Subcutaneous preadipocyte (primary cell): ENCODE results near the gene ZDHHC18. TPM values are rescaled to one million over a fixed set of nuclear protein-coding genes. Genes with fewer than 3 reads are reported as not detected.

ENCODE experiments used
- small RNA-seq: library from RNA; depleted of rRNA; stranded (forward); fragments of <200 nt; gene quantifications from one replicate; pipeline ENCODE3, GENCODE V24; 2012
- total RNA-seq: library from RNA; depleted of rRNA; stranded (reverse); fragments of >200 nt; gene quantifications from 2 replicates; pipeline ENCODE4 v1.2.3, GENCODE V29; 2012

Gene ZDHHC18, protein sequence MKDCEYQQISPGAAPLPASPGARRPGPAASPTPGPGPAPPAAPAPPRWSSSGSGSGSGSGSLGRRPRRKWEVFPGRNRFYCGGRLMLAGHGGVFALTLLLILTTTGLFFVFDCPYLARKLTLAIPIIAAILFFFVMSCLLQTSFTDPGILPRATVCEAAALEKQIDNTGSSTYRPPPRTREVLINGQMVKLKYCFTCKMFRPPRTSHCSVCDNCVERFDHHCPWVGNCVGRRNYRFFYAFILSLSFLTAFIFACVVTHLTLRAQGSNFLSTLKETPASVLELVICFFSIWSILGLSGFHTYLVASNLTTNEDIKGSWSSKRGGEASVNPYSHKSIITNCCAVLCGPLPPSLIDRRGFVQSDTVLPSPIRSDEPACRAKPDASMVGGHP
- total RNA-seq, result 8.8 and 12.1 TPM in 2 replicates

DNA sequence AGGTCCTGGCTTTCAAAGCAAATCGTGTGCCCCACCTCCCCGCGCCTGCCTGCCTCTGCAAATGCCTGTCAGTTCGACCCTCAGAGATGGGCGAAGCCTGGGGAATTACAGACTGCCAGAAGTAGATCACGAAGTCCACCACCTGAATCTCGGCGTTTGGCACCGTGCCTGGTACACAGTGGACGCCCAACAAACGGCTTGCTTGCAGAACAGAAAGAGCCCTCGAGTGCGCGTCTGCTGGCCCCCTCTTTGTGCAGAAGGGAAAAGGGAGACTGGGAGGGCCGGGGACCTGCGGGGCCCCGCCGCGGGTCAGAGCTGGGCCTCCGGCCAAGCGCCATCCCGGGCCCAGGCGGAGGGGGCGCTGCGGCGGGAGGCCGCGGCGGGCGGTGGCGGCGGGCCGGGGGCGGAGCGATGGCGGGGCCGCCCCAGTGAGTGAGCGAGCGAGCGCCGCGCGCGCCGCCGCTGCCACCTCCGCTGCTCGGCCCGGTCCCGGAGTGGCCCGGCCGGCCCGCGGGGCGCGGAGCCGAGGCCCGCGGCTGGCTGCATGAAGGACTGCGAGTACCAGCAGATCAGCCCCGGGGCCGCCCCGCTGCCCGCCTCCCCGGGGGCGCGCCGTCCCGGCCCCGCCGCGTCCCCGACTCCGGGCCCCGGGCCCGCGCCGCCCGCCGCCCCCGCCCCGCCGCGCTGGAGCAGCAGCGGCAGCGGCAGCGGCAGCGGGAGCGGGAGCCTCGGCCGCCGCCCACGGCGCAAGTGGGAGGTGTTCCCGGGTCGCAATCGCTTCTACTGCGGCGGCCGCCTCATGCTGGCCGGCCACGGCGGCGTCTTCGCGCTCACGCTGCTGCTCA is at the start of gene ZDHHC18:
ZDHHC18 (plus strand) TSS at position 428 of the 845 bp plus-strand sequence; CDS start at position 545, 117 bp downstream.

DNA sequence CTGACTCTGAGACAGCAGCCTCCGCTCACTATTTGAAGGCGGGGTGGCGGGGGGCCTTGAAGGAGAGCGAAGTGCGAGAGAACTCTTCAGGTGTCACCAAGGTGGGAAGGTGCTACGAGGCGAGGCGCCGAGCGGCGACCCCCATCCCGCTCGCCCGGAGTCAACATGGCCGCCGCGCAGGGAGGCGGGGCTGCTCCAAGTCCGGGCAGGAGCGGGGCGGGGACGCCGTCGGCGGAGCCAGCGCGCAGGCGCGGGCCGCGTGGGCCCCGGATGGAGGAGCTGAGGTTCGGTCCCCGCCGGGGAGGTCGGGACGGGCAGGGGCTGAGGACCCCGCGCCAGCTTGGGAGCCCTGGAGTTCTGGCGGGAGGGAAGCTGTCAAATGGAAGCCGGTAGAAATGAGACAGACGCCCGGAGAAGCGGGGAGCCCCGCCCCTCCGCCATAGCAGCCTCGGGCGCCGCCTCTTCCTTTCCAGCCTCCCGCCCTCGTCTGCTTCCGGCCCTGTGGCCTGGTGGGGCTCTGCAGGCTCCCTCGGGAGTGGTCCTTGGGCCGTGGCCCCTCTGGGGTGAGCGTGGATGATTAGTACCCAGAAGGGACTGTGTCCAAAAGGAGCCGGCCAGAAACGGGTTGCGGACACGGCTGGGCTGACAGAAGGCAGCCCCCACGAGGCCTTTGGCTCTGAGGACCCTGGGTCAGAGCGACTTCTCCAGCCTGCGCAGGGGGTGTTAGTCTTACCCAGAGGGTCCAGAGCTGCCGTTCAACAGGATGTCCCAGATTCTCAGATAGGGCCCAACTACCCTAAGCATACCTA is 38.6 kb upstream of the ZDHHC18 start, which contains the start of gene PIGV:
PIGV (plus strand) TSS at position 245 of the 809 bp plus-strand sequence. CDS start 2,866 bp downstream, outside the sequence.

DNA sequence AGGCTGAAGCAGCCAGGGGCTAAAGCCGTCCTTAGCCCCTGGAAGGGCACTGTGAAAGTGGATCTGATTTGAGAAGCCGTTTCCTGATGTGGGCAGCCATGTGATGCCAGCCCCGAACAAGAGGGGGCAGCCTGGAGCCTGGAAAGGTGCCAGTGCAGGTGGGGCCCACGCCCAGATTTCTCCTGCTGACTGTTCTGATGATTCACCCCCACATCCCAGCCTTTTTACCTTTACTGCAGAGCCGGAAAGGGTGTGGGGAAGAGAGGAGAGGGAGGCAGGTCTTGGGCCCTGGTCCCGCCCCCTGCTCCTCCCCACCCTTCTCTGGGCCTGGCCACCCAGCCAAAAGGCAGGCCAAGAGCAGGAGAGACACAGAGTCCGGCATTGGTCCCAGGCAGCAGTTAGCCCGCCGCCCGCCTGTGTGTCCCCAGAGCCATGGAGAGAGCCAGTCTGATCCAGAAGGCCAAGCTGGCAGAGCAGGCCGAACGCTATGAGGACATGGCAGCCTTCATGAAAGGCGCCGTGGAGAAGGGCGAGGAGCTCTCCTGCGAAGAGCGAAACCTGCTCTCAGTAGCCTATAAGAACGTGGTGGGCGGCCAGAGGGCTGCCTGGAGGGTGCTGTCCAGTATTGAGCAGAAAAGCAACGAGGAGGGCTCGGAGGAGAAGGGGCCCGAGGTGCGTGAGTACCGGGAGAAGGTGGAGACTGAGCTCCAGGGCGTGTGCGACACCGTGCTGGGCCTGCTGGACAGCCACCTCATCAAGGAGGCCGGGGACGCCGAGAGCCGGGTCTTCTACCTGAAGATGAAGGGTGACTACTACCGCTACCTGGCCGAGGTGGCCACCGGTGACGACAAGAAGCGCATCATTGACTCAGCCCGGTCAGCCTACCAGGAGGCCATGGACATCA is 36.5 kb downstream of the ZDHHC18 start, which contains the start of gene SFN:
SFN (plus strand) TSS at position 369 of the 904 bp plus-strand sequence; CDS start at position 433, 64 bp downstream.

DNA sequence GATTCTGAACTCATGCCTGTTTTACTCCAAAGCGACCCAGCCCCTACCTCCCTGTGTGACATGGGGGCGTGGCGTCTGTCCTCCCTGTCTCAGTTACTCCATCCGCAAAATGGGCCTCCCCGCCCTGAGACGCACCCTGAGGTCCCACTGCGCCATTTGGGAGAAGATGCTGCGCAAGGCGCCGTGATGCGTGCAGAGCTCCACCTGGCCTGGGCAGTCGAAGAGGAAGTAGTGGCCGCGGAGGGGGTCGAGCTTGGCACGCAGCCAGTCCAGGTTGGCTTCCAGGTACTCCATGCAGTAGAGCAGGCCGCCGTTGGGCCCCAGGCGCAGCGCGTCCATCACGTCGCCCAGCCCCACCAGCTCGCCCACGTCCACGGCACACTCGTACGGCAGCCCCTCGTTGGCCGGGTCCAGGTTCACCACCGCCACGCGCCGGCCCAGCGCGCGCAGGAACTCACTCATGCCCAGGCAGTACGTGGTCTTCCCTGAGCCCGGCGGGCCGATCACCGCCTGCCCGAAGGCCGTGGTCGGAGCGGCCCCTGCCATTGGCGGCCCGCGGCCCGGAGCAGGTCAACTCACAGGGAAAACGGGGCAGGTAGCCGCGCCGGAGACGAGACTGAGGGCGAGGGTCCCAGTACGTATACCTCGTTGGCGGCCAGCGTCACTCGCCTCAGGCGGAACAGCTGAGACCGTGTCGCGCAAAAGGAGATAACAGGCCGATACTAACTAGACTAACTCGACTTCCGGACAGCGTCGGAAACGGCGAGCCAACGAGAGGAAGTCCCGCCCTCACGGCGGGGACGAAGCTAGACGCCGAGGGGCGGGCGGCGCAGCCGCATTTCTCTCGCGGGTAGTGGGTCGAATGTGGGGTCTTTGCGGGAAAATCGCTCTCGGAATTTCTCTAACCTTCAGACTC is 63.3 kb downstream of the ZDHHC18 start, which contains the start of gene GPN2:
GPN2 (minus strand) TSS at position 733 of the 916 bp plus-strand sequence; CDS start at position 546, 187 bp downstream.

DNA sequence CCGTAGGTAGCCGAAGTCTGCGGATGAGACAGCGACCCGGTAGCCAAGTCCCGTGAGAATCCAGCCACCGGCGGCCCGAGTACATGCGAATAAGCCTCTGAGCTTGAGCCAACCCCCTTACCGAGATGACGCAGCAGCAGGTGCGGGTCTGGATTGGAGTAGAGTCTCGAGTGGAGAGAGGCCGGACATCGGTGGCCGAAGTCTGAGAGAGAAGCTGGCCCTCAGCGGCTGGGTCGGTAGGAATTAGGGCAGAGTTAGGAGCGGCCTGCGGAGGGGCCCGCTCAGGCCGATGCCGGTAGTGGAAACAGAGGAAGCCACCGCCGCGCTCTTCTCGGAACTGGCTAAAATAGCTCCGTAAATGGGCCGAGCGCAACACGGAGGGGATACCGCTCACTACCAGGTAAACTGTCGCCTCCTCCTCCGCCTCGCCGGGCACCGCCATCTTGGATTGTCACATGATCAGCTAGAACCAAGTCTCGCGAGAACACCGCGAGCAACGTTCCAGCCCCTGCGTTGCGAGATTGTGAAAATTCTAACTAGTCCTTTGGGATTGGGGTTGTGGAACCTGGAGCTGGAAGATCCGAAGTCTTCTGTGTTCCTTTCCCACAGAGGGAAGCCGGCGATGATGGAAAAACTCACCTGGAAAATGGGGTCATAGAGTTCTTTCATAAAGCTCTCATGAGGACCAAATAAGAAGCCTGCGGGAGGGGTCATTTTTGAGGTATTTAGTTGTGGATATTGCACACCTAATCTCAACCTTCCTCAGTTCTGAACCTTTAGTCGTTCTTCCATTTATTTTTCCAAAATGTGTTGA is 73.7 kb downstream of the ZDHHC18 start, which contains the start of gene GPATCH3:
GPATCH3 (minus strand) TSS at position 467 of the 814 bp plus-strand sequence; CDS start at position 442, 25 bp downstream.

Small RNA genes lying within 50 kb of the gene (small RNA-seq; reads per million reads assigned to genes)
- not detected for gene RN7SL165P

Other genes with a start within 250 kb of the ZDHHC18 start
- 17.6 and 30.9 TPM in 2 replicates for gene ARID1A, start 130.7 kb upstream of the ZDHHC18 start, total RNA-seq
- gene PIGV, start 38.7 kb upstream of the ZDHHC18 start, total RNA-seq, result 9.9 and 11.5 TPM in 2 replicates
- gene SFN, start 36.5 kb downstream of the ZDHHC18 start, total RNA-seq, result 0.73 and 1.4 TPM in 2 replicates
- gene GPN2, start 63.6 kb downstream of the ZDHHC18 start, total RNA-seq, result 9.6 and 12.9 TPM in 2 replicates
- gene GPATCH3, start 73.8 kb downstream of the ZDHHC18 start, total RNA-seq, result 6.6 and 7.0 TPM in 2 replicates
- gene NR0B2, start 87.3 kb downstream of the ZDHHC18 start, total RNA-seq, result not detected in 2 replicates
- 18.7 and 23.1 TPM in 2 replicates for gene NUDC, start 95.1 kb downstream of the ZDHHC18 start, total RNA-seq
- not detected in 2 replicates for gene KDF1, start 133.8 kb downstream of the ZDHHC18 start, total RNA-seq
- 23.9 and 58.6 TPM in 2 replicates for gene TRNP1, start 167.0 kb downstream of the ZDHHC18 start, total RNA-seq
- 1.5 and 4.5 TPM in 2 replicates for gene TENT5B, start 186.2 kb downstream of the ZDHHC18 start, total RNA-seq